HG03457 (cell line): Measurements from ENCODE around the gene ELFN2.

ENCODE experiments used
- ATAC-seq: cut with Tn5 transposase; IDR thresholded peaks from one replicate; pipeline ENCODE4 v1.9.1; 2021; ENCODE audit warnings: moderate number of reproducible peaks; ENCODE audit not compliant: unreplicated experiment

The ELFN2 gene

DNA sequence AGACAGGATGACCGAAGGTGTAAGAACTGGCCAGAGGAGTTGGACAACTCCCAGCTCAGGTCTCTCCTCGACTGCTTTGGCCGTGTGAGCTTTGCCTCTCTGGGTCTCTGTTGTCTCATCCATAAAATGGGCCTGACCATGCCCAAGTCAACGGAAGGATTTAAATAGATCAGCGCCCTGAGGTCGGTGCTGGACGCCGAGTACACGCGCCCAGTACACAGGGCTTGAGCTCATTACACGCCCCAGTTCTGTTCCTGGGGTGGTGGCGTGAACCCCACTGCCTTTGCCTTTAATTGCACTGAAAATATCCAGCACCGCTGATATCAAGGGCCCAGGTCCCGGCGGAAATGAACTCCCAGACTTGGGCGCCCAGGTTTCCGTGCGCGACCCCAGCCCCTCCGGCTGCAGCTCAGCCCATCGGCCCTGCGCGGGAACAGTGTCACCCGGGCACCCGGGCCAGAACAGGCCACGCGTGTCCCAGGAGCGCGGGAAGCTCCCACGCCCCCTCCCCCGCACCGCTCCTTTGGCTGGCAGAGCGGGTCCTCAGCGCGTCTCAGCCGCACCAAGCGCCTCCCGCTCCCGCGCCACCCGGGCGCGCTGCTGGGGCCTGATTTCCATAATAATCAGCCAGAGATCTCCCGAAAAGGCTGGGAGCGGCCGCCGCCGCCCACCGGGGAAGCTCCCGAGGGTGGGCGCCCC lies 102.8 kb downstream of the ELFN2 start:
- no peak for ATAC-seq

DNA sequence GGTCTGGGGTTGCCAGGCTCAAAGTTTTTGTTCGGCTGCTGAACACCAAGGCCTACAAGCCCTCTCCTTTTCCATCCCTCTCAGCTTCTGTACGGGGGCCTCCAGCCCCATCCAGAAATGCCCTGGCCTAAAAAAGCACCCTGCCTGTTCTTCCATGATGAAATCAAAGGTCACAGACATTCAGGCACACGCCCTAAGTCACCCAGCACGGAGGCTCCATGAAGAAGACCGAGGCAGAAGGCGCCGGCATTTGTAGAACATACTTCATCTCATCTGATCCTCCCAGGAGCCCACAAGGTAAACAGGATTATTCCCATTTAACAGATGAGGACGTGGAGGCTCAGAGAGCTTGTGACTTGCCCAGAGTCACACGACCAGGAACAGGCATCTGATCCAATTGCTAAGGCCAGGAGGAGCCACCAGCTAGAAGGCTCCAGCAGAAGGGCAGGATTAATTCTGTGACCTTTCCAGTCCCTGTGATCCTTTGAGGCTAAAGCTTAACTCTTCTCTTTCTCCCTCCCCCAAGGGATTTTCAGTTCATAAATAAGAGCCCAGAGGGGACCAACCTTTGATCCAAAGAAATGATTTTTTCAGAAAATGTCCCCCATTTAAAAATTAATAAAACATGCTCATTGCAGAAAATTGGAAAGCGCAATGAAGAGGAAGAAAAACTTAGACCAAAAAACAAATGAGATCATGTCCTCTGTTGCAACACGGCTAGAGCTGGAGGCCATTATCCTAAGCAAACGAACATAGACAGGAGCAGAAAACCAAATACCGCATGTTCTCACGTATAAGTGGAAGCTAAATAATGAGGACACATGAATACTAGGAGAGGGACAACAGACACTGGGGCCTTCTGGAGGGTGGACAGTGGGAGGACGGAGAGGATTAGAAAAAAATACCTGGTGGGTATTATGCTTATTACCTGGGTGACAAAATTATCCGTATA lies 106.3 kb downstream of the ELFN2 start:
- ATAC-seq: no peak

DNA sequence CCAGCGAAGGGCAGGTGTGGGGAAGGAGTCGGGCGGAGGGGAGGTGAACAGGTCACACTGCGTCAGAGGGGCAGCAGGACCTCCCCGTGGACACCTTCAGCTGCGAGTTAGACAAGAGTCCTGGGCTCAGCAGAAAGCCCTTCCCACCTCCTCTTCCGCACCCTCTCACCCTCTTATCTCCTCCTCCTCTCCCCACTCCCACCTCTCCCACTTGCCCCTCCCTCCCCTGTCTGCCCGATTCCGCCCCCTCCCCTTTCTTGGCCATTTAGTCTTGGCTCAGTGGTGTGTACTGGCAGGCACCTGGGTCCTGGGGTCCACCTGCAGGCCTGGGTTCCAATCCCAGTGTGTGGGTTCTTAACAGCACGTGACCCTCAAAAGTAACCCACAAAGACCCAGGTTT lies 107.8 kb downstream of the ELFN2 start:
- no peak for ATAC-seq

DNA sequence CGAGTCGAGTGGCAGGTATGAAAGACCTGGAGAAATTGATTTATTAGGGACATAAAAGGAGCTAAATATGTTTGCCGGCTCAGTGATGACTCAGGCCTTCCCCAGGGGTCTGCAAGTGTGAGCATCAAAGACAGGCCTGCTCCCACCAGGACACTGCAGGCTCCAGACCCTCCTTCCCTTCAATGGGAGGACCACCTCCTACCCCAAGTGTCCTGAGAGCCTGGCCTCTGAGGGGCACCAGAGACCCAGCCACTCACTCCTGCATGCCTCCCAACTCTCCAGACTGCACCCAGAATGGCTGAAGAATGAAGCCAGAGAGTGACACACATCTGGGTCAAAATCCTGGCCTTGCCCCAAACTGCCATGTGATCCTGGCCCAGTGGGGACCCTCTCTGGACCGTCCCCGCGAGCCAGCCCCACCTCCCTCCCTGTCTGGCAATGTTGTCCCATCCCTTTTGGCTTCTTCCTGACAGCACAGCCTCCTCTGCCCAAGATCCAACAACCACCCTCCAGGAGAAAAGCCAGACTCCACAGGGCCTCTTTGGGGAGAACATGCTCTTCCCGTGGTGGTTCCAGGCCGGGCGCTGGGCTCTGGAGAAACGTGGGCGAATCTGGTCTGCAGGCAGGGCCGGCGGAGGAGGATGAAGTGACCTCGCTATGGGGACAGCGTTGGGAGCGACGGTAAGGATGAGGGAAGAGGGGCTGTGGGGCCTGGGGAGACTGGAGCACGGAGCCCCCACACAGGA lies 108.7 kb downstream of the ELFN2 start:
- no peak for ATAC-seq
